ENCODE results near the gene KLHL4.
"Not testable (repeated sequence)": the region's sequence is repeated elsewhere in the genome, so short reads cannot be mapped to it uniquely, and the experiment has no call there.

KLHL4 gene

DNA sequence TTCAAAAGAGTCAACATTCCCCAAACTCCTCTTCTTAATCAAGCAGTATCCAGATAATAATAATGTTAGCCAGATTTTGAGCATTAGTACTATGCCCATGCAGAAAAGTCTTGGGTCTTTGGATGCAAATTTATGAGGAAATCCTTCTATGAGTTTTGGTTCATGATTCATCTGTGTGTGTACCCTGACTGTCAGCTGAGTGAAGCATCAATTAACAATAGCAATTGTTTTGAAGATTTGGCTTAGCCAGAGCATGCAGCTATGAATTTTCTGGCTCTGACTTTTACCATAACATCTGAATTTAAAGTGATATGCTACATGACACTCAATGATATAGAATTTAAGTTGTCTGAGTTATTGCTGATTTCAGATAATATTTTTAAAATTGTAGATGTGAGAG, 145.8 kb downstream of the KLHL4 start:
- no peak for DNase-seq

DNA sequence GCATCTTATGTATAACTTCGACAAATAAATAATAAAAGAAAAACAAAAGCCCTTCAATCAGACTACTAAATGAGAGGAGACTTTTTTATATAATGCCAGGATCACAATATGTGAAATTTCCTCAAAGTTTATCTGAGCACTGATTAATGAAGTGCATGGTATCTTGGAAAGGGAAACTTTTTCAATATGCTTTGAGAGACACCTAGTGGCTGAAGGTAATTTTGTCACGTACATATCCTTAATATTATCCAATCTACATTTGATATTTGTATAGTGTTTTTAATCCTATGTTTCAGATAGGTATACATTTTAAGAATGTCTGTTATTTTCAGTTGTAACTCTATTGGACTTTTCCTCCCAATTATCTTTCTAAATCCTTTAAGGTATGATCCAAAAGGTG, 146.8 kb downstream of the KLHL4 start:
- DNase-seq: no peak

GRCh38 chrX:87679849-87680248, 162.2 kb downstream of the KLHL4 start:
- no peak for DNase-seq

DNA sequence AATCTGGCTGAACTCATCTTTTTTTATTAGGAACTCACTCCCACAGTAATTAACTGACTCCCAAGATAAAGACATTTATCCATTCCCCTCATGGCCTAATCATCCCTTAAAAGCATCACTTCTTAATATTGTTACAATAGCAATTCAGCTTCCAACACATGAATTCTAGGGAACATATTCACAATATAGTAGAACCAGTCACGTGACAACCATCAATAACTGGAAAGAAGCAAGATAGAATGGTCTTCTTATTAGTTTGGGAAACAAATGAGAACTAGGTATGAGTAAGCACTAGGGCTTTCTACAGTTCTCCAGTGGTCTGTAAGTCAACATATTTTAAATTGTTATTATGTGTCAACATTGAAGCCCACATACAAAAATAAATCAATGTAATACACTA, 170.1 kb downstream of the KLHL4 start:
- DNase-seq: no peak

DNA sequence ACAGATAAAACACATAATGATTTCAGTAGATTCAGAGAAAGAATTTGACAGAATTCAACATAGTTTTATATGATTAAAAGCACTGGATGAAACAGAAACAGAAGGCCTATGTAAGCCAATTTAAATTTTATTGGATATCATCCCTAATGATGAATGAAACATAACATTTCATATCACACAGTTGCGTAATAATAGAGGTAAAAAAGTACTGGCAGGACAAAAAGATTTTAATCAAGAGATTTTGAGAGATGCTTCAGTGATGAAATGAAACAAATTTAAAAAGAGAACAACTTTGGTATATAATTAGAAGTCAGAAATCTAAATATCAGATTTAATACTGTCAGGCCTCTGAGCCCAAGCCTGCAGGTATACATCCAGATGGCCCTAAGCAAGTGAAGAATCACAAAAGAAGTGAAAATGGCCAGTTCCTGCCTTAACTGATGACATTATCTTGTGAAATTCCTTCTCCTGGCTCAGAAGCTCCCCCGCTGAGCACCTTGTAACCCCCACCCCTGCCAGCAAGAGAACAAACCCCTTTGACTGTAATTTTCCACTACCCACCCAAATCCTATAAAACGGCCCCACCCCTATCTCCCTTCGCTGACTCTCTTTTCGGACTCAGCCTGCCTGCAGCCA, 170.6 kb downstream of the KLHL4 start:
- DNase-seq: not testable (repeated sequence)

GRCh38 chrX:87689218-87689617, 171.6 kb downstream of the KLHL4 start:
- not testable (repeated sequence) for DNase-seq

DNA sequence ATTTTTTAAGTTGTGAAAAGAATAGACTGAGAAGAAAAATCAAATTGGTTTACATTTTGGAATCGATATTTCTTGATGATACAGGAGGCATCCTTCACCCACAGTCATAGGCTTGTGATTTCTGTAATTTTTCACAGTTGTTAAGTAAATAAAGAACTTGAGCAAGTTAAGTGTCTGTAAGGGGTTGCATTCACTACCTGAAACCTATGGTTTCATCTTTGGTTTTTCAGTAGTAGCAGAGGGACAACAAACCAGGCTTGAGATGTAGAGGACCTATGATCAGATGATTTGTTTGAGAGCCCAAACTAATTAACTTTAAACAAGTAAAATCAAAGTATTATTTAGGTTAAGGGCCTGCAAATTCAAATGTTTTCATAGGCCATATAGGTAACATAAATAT, 175.6 kb downstream of the KLHL4 start:
- no peak for DNase-seq

- DNase-seq: no peak
Measured at GRCh38 chrX:87697409-87697808, 179.8 kb downstream of the KLHL4 start.

DNA sequence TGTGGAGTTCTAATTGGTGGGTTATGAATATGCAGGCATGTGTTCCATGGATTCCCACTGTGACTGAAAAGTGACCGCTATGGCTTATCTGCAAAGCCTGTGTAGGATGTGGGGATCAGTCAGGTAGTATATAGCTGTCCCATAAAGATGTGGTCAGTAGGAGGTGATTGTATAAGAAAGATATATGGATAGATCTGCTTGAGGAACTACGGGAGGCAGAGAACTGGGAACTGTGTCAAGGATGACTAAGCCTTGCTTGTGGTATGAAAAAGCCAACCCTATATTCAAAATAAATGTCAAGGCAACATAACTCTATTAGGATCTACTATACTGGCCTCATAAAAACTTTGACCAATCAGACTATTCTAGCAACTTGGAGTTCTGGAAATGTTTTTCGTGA, 185.2 kb downstream of the KLHL4 start:
- no peak for DNase-seq

GRCh38 chrX:87703469-87703868, 185.9 kb downstream of the KLHL4 start:
- DNase-seq: not testable (repeated sequence)

GRCh38 chrX:87706134-87706533, 188.5 kb downstream of the KLHL4 start:
- no peak for DNase-seq

GRCh38 chrX:87710580-87710979, 193.0 kb downstream of the KLHL4 start:
- no peak for DNase-seq

All from activated CD8-positive, alpha-beta memory T cell treated with anti-CD3 and anti-CD28 coated beads, Interleukin-2, amount 50 U/mL, for 4 hours (primary cell).